ENCODE data around the gene ZNF526.

ZNF526 gene

GRCh38 chr19:42188665-42189064 is 31.4 kb upstream of the ZNF526 start:
- TF ChIP-seq ZNF398 (tag by site-specific recombination; IDR thresholded peaks at IDR 0.05) (0 out of 2 replicates have a peak, but pooled peaks have one; percentile 14), PRDM1 (tag by site-specific recombination; IDR thresholded peaks at IDR 0.05) (peak; percentile 96), ZNF48 (tag by site-specific recombination; IDR thresholded peaks at IDR 0.05) (no peak), ZNF510 (tag by site-specific recombination; IDR thresholded peaks at IDR 0.05; ENCODE audit: insufficient replicate concordance) (no peak), RBAK (tag by site-specific recombination; IDR thresholded peaks at IDR 0.05) (no peak), ZNF366 (tag by site-specific recombination; conservative IDR thresholded peaks at IDR 0.05) (peak; percentile 98), ZSCAN4 (tag by site-specific recombination; IDR thresholded peaks at IDR 0.05) (no peak), ZNF623 (tag by site-specific recombination; IDR thresholded peaks at IDR 0.05) (no peak), ZNF280D (tag by site-specific recombination; IDR thresholded peaks at IDR 0.05) (no peak), ZBTB49 (tag by site-specific recombination; IDR thresholded peaks at IDR 0.05; ENCODE audit: low read depth) (no peak), ZFP69B (tag by site-specific recombination; IDR thresholded peaks at IDR 0.05) (no peak), ELK4 (IDR thresholded peaks at IDR 0.05; ENCODE audit: borderline replicate concordance, low read depth, low read length) (no peak), GFI1B (tag by site-specific recombination; IDR thresholded peaks at IDR 0.05) (no peak), ZNF354C (tag by site-specific recombination; IDR thresholded peaks at IDR 0.05; ENCODE audit: borderline replicate concordance, low read depth) (no peak), ZNF175 (tag by site-specific recombination; IDR thresholded peaks at IDR 0.05) (no peak), ZNF148 (tag by site-specific recombination; IDR thresholded peaks at IDR 0.05; ENCODE audit: borderline replicate concordance) (no peak), ZNF544 (tag by site-specific recombination; IDR thresholded peaks at IDR 0.05) (no peak)
- H3K4me1 ChIP-seq (ENCODE audit: control insufficient read depth, insufficient read depth, low read length): peaks cover 5% of the 10 kb centered on the region; the same call in 1 of the 2 replicates
- CTCF ChIA-PET: interaction anchor here (0.6 to 8.3 kb wide), 8 partner anchors 8 to 212 kb away, joined by 3 to 101 read pairs (median 5); partner anchors contain the start of gene POU2F2

More at GRCh38 chr19:42188665-42189064, 31.4 kb upstream of the ZNF526 start:
- POLR2A ChIA-PET: interaction anchor here (1.0 kb wide), 1 partner anchor 12 kb away, joined by 3 read pairs; no protein-coding TSS in a partner anchor
- peaks cover 4% of the 10 kb centered on the region for H3K9me3 ChIP-seq (ENCODE audit: control insufficient read depth, insufficient read depth, low read depth, low read length)
- H3K36me3 ChIP-seq (ENCODE audit: control insufficient read depth in 2 of 2, insufficient read depth in 1 of 2, low read length in 2 of 2): no peaks in the 10 kb centered on the region; a peak in 1 of 3 replicates
- H3K27ac ChIP-seq (ENCODE audit: extremely low read depth, low read depth, low read length): no peak overlapping the region
- H3K4me3 ChIP-seq (ENCODE audit: low read depth, low read length): no peak overlapping the region

Measured in HEK293 (cell line).